ENCODE results near the gene TMEM175. TPM values are rescaled to one million over a fixed set of nuclear protein-coding genes. Genes with fewer than 3 reads are reported as not detected.
A peak's percentile ranks its signal among the peaks of the same experiment; 100 is the strongest.

The TMEM175 gene
- total and polyA plus RNA-seq, 9 of the 15 experiments (the other 6 are each of a cell fraction or from before 2014, with no cell fraction given) = 0.13 to 30.9 (median 9.4) TPM

DNA sequence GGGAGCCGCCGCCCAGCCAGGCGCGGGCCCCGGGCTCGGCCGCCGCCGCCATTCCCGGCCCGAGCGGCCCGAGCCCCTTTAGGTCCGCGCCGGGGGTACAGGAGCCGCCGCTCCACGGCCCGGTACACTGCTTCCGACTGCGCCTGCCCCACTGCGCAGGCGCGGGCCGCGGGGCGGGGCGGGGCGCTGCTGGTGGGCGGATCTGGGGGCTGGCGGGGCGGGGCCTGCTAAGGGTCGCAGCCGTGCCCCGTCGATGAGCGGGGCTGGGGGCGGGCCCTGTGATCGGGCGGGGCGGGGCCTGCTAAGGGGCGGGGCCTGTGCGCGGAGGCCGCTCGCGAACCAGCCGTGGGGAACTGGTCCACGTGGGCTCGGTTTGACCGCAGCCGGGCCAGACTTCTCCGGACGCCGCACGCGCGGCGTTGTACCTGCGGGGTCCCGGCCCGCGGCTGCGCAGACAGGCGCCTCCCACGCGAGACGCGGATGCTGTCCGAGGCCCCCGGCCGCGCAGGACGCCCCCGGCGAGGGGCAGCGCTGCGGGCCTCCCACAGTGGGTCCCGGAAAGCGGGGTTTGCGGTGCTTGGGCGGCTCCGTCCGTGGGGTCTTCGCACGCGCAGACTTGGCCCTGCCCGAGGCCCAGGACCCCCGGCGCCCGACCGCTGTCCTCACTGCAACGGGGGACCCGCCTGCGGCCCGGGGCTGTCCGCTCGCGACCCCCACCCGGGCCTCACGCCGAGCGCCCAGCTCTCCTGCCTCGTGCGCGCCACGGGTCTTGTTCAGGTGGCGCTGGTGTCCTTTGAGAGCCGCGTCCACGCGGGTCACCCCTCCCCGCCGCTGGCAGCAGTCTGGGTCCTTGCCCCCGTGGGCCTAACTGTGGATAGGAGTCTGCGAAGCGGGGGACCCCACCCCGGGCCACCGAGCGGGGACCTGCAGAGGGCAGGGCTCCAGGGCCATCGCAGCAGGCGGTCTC lies 41.5 kb downstream of the TMEM175 start, which contains the start of gene DGKQ (continued):
- no peak for TF ChIP-seq SMC3 (conservative IDR thresholded peaks at IDR 0.05; ENCODE audit: insufficient read depth, low read depth, low read length)
- peak; percentile 81; the same call in 1 of the 2 replicates for TF ChIP-seq KDM2B (CRISPR knock-in tag; IDR thresholded peaks at IDR 0.05)
- TF ChIP-seq ZNF184 (CRISPR knock-in tag; IDR thresholded peaks at IDR 0.05) = no peak
- TF ChIP-seq SOX6 (IDR thresholded peaks at IDR 0.05) = no peak
- TF ChIP-seq BCOR (IDR thresholded peaks at IDR 0.05) = no peak
- peak; percentile 75 for TF ChIP-seq POLR2G (IDR thresholded peaks at IDR 0.05; ENCODE audit: low read depth, low read length)
- TF ChIP-seq ELF1 (tag; IDR thresholded peaks at IDR 0.05) = no peak
- no peak for TF ChIP-seq ZNF3 (CRISPR knock-in tag; IDR thresholded peaks at IDR 0.05)
- TF ChIP-seq ZNF551 (CRISPR knock-in tag; IDR thresholded peaks at IDR 0.05) = no peak
- TF ChIP-seq ZNF224 (CRISPR knock-in tag; IDR thresholded peaks at IDR 0.05) = no peak
- no peak for TF ChIP-seq ZNF384 (IDR thresholded peaks at IDR 0.05; ENCODE audit: low read depth, low read length)
- no peak for TF ChIP-seq ZNF282 (CRISPR knock-in tag; IDR thresholded peaks at IDR 0.05)
- TF ChIP-seq EZH2 (IDR thresholded peaks at IDR 0.05; ENCODE audit: borderline replicate concordance, low read depth, low read length) = no peak
- no peak for TF ChIP-seq ZNF644 (tag; IDR thresholded peaks at IDR 0.05; ENCODE audit: low read depth)
- TF ChIP-seq ESRRB (CRISPR knock-in tag; IDR thresholded peaks at IDR 0.05; ENCODE audit: borderline replicate concordance) = no peak
- TF ChIP-seq SMARCB1 (IDR thresholded peaks at IDR 0.05; ENCODE audit: insufficient read length, low read depth) = no peak
- no peak for TF ChIP-seq ELF4 (CRISPR knock-in tag; IDR thresholded peaks at IDR 0.05)
- no peak for TF ChIP-seq ATF7 (IDR thresholded peaks at IDR 0.05)
- TF ChIP-seq MYC (IDR thresholded peaks at IDR 0.05; ENCODE audit: low read depth, low read length) = peak; percentile 59
- no peak for TF ChIP-seq MYC (CRISPR knock-in tag; IDR thresholded peaks at IDR 0.05; ENCODE audit: borderline replicate concordance, low read depth)
- TF ChIP-seq HDAC8 (tag; IDR thresholded peaks at IDR 0.05) = no peak
- no peak for TF ChIP-seq ZEB2 (IDR thresholded peaks at IDR 0.05)
- TF ChIP-seq U2AF1 (optimal IDR thresholded peaks at IDR 0.05; ENCODE audit: low read depth, low read length) = no peak
- TF ChIP-seq ZNF589 (CRISPR knock-in tag; IDR thresholded peaks at IDR 0.05; ENCODE audit: low read depth) = no peak
- TF ChIP-seq, protein P1, sequence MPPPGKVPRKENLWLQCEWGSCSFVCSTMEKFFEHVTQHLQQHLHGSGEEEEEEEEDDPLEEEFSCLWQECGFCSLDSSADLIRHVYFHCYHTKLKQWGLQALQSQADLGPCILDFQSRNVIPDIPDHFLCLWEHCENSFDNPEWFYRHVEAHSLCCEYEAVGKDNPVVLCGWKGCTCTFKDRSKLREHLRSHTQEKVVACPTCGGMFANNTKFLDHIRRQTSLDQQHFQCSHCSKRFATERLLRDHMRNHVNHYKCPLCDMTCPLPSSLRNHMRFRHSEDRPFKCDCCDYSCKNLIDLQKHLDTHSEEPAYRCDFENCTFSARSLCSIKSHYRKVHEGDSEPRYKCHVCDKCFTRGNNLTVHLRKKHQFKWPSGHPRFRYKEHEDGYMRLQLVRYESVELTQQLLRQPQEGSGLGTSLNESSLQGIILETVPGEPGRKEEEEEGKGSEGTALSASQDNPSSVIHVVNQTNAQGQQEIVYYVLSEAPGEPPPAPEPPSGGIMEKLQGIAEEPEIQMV (tag; conservative IDR thresholded peaks at IDR 0.05; ENCODE audit: low read depth) = no peak
- no peak for TF ChIP-seq NCOA2 (IDR thresholded peaks at IDR 0.05; ENCODE audit: partially characterized antibody in 2 of 2)

All from K562 (cell line).